Fibroblast of peridontal ligament (primary cell): Measurements from ENCODE around the gene KLHL17.
"Not testable (repeated sequence)": the region's sequence is repeated elsewhere in the genome, so short reads cannot be mapped to it uniquely, and the experiment has no call there.

Experiments used
- DNase-seq: peaks from one replicate; pipeline ENCODE4 v3.0.0-alpha.2; 2010; ENCODE audit errors: extremely low read depth

KLHL17 gene

GRCh38 chr1:999725-1000356 lies 39.5 kb downstream of the KLHL17 start, which contains the start of gene HES4:
TSS of gene HES4 (minus strand) at chr1:1000097. CDS start at chr1:999973, 124 bp downstream.
- DNase-seq = peak; percentile 78

- peak; percentile 66 for DNase-seq
Measured at GRCh38 chr1:1000357-1001056, 40.1 kb downstream of the KLHL17 start.

GRCh38 chr1:1001057-1001783 lies 40.8 kb downstream of the KLHL17 start:
- no peak for DNase-seq

- no peak for DNase-seq
Measured at GRCh38 chr1:1003618-1004419, 43.4 kb downstream of the KLHL17 start.

- DNase-seq = no peak
Measured at GRCh38 chr1:1004420-1004779, 44.0 kb downstream of the KLHL17 start.

- DNase-seq = peak; percentile 27
Measured at GRCh38 chr1:1004780-1005697, 44.7 kb downstream of the KLHL17 start.

GRCh38 chr1:1005774-1006304 lies 45.5 kb downstream of the KLHL17 start:
- DNase-seq = no peak

- DNase-seq = no peak
Measured at GRCh38 chr1:1006305-1007159, 46.1 kb downstream of the KLHL17 start.

GRCh38 chr1:1010131-1010530 lies 49.7 kb downstream of the KLHL17 start:
- DNase-seq = not testable (repeated sequence)

GRCh38 chr1:1011396-1011949 lies 51.1 kb downstream of the KLHL17 start:
- DNase-seq = no peak

GRCh38 chr1:1012736-1013104 lies 52.3 kb downstream of the KLHL17 start:
- not testable (repeated sequence) for DNase-seq

- peak; percentile 80 for DNase-seq
Measured at GRCh38 chr1:1013105-1013921, 52.9 kb downstream of the KLHL17 start, which contains the start of gene ISG15. TSS of gene ISG15 (plus strand) at chr1:1013497. CDS start at chr1:1013574, 77 bp downstream.

GRCh38 chr1:1013922-1014648 lies 53.7 kb downstream of the KLHL17 start:
- no peak for DNase-seq

- DNase-seq = no peak
Measured at GRCh38 chr1:1014799-1015681, 54.7 kb downstream of the KLHL17 start.
